GM21529 (cell line): Measurements from ENCODE around the gene ETV6.

Experiments
- ATAC-seq: cut with Tn5 transposase; IDR thresholded peaks from one replicate; pipeline ENCODE4 v1.9.1; 2021; ENCODE audit not compliant: unreplicated experiment

The ETV6 gene

DNA sequence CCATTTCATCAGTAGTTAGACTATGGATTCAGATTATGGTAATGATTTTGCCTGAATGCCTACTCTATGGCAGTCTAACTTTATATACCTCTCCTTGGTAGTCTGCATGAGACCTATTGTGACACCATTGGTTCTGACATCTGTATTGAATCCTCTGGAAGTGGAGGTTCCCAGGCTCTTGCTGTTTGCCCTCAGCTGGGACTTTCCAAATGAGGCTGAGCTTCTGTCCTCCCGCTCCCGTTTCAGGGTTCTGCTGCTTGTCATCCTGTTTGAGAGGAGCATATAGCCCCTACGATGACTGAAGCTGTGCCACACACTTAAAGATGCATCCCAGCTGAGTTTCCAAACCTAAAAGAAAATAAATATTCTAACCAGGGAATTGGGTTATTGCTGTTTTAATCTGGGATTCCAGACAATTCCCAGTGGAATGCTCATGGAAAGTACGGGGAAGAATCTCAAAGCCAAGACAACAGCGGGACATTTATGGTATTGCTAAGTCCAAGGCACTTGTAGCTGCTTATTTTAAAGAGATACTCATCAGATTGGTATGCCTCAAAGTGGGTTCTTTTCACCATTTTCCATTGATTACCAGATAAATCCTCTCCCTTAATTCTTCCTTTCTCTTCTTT, 105.9 kb downstream of the ETV6 start:
- ATAC-seq: no peak

DNA sequence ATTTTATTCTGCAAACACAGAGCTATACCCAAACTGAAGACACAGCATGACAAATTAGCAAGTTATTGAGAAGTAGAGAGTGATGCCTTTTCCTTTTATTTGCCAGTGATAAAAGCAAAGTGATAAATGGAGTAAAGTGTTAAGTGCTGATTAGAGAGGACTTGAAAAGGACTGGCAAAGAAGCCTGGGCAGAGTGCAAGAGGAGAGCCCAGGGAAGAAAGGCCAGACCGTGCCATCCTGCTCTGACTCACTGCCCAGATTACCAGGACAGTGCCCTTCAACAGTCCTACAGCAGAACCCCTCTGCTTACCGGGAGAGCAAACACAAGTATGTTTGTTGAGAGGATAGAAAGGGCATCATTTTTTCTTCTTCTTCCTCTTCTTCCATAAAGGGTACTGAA, 106.5 kb downstream of the ETV6 start:
- ATAC-seq: no peak

DNA sequence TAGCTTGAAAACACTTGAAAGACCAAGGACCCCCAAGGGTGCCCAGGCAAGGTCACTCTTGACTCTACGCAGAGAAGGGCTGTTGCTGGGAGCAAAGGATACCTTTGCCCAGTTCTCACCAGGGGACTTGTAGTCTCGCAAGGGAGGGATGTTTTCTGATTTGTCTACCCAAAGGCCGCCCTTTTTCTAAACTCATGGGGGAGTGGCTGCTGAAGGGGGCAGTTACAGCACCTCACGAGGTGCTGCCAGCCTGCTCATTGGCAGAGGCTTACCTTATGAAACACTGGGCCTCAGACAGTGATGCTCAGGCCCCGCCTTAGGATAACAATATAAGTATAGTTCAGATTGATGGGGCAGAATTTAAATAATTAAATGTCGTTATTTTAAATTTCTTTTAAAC, 107.0 kb downstream of the ETV6 start:
- no peak for ATAC-seq

DNA sequence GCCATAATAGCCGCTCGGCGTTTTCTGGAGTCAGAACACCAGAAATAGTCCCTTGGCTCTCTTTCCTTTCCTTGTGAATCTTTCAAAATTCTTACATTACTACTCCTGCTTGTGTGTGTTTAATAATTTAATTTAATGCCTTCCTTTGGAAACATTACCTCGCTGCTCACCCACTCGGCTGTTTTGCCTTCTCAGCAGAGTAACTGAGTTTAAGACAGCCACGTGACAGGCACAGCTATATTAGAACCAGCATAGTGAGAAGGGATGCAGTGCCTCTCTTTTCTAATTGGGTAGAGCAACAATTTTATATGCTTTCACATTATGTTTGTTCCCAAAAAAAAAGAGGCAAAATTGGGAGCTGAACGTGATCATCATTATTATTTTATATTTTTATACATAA, 107.6 kb downstream of the ETV6 start:
- ATAC-seq: no peak

DNA sequence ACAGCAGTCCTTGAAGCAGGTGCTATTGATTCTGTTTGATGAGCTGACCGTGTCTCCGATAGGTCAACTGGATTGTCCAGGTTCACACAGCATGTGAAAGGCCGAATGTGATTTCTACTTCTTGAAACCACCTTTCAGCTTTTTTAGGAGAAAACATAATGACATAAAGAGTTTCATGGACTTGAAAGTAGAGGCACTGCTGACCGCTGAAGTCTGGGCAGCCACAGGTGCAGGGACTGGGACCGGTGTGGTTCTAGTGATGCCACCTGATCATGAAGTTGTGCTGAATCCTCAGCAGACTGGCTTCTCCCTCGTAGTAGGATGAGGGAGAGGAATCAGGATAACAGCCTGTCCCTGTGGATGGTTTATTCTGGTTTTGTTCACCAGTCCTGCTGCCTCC, 108.1 kb downstream of the ETV6 start:
- no peak for ATAC-seq

DNA sequence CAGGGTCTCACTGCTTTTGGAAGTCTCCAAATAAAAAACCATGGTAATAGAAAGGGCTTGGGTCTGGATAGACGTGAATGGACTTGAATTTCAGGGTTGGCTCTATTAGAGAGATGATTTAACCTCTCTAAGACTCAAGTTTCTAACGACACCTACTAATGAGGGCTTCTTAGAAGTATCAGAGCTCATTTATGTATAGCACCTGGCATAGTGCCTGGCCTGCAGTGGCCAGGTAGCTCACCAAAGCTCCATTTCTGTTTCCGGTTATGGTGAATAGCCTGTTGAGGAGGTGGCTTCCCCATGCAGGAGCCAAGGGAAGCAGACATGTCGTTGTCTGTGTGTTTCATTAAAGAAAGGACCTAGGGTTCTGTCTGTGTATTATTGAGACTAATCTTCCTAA, 108.6 kb downstream of the ETV6 start:
- no peak for ATAC-seq

DNA sequence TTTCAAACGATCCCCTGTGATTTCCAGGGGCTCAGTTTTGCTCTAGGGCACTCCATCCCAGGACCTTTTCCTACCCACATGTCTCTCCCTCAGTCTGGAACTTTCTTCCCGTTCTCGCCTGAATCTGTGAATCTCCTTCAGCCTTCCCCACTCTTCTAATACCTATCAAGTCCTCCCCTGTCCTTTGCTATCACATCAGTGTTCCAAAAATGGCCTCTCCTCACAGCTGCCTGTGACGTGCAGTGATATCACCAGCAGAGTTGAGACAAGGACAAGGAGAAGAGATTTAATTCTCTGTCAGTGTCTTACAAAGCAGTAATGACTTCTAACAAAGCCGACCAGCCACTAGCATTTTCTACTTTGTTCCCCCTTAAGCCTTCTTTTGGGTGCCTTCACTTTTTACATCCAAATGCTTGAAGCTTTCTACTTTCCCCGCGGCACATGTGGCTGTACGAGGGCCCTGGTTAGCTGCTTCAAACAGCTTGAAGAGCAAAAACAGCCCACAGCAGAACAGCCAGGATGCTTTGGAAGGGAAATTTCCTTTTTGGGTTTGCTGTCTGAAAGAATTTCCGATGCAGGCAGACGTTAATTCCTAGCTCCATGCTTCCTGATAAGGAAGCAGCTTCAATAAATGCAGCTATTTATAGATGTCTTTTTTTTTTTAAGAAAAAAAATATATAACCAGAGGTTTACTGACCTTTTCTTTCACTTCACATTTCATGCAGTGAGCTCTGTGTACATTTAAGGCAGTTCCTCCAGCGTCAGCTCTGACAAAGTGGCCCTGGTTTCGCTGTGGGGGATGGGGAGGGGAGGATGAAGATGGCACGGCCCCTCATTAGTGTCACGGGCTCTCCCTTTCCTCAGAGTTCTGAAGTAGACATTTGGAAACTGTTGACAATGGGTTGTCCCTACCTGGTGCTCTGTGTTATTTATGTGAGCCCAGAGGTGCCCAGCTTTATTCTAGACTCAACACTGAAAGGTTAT, 109.3 kb downstream of the ETV6 start:
- ATAC-seq: peak; percentile 49

DNA sequence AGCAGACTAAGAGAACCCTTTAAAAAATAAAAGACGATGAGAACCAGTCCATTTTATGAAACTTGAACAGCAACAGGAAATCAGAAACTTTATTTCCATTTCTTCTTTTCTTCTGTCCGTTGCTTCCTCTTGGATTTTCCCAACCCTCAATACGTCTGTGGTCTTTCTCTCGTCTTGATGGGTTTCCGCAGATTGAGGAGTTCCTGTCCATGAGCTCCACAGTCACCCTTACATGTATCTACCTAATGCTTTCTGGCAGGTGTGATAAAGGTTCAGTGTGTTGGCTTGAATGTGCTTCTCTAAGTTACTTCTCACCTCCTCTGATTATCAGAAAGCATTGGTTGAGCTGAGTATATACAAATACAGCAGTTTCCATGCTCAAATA, 110.0 kb downstream of the ETV6 start:
- ATAC-seq: no peak

DNA sequence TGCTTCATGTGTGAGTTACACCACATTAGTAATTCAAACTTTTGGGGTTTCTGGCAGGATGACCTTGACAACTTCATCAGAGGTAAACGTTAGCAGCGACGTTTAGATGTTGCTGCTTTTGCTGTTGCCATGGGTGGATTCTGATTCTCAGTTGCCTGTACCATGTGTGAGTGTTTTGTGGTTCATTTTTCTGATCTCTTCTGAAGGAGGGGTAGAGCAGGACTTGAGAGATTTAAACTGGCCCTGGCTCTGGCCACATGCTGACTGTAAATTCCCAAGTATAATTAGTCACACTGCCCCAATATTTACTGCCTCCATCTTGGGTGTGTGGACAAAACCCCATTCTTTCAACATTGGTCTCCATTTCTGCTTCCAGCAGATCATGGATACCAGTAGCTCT, 110.4 kb downstream of the ETV6 start:
- no peak for ATAC-seq

DNA sequence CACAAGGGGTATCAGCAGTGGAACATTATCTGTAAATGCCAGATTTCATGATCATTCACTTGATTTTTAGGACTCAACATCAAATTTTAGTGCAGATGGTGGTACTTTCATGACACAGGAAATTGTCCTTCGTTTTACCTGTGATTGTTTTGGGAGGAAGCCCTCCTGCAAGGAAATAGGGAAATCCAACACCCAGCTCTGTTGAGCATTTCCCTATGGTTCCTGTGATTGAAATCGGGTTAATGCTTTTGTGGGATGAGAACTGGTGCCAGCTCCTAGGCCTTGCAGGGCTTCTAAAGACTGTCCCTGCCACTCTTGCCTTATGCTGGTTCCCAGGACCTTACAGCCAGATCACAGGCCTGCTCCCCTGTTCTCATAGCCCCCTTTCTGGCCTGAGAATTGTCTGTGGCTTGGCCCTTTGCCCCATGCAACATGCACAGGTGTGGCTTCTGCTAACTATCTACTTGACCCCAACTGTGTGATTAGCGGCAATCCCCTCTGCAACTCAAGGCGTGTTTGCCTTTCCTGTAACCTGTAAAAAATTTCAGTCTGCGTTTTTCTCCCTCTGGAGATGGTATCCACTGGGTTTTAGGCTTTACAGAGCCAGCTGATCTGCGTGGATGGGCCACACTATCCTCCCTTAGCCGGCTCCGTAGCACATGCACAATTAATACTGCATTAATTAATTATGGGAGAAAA, 112.5 kb downstream of the ETV6 start:
- ATAC-seq: peak; percentile 57

DNA sequence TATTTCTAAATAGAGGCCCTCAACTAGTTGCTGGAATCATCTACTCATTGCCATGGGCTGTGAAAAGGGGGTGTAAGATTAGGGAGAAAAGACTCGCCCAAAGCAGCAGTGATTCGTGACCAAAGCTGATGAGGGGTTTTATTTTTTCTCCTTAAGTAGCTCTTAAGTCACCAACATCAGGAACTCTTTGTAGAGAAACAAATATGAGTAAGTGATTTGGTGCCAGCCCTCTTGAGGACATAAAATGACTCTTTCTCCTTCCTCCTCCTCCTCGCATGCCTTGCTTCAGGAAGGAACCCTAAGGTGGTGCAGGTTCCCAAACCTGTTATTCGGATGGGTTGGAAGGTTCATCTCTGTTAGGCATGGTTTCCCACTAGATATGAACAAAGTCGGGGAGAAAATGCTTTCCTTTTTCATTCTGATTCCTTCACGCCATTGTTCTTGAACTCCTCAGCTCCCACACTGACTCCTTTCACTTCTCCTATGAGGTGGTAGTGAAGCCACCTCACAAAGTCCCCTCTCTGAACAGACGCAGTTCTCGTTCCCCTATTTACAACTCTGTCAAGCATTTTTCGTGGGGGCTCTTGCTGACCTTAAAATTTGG, 113.4 kb downstream of the ETV6 start:
- peak; percentile 30 for ATAC-seq

DNA sequence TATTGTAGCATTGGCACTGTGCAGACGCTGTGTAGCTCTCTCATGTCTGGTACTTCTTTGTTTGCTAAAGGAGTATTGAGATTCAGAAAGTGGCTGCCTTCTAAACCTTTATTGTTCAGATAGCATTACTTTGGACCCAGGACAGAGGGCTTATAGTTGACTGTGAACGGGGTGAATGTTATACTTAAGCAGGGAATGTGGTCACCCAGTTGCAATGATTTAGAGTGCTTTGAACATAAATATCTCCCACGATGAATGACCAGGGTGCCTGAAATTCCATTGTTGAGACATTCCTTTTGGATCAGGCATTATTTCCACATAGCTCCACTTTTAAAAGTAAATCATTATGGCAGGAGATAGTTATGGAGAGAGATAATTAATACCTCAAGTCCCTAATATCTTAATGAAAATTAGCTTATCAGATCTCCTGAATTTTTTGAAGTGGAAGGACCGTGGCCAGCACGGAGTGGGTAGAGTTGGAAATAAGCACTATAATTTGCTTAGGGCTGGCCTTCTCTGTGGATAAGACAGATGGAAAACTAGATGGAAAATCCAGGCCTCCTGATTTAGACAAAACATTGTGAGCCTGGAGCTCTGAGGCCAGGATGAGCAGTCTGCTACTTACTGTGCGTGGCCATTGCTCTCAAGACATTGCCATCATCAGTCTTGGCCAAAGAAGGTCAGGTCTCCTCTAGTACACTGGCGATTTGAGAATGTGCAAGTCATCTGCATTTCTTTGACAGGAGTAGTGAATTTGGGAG, 114.5 kb downstream of the ETV6 start:
- no peak for ATAC-seq

DNA sequence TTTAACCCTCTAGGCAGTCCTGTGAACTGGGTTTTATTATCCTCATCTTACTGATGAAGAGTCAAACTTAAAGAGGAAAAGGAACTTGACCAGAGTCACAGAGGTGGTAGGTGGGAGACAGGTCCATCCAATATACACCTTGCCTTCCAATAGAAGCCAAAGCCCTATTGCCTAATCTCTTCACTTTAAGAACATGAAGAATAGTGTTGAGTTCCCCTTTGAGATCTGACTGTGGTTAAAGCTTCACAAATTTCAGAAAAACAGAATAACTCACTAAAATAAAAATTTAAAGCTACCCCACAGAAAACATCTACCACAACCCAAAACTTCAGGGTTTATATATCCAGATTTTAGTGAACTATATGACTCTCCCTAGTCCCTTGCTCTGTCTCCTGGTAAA, 115.4 kb downstream of the ETV6 start:
- ATAC-seq: no peak

DNA sequence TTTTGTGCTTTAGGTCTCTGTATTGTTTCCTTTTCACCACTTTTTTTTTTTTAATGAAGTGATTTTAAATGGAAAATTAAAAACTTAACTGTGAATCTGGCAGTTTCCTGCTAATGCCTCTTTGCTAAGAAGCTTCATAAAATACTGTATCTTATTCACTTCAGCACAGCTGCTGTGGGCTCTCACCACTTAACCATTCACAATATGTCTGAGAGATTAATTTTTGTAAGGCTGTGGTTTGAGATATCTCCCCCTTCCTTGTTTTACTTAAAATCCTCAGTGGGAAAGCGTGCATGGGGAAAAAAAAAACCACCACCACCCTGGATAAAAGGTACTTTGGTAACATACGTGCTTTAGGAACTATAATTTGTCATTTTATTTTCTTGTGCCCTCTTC, 115.9 kb downstream of the ETV6 start:
- ATAC-seq: no peak

DNA sequence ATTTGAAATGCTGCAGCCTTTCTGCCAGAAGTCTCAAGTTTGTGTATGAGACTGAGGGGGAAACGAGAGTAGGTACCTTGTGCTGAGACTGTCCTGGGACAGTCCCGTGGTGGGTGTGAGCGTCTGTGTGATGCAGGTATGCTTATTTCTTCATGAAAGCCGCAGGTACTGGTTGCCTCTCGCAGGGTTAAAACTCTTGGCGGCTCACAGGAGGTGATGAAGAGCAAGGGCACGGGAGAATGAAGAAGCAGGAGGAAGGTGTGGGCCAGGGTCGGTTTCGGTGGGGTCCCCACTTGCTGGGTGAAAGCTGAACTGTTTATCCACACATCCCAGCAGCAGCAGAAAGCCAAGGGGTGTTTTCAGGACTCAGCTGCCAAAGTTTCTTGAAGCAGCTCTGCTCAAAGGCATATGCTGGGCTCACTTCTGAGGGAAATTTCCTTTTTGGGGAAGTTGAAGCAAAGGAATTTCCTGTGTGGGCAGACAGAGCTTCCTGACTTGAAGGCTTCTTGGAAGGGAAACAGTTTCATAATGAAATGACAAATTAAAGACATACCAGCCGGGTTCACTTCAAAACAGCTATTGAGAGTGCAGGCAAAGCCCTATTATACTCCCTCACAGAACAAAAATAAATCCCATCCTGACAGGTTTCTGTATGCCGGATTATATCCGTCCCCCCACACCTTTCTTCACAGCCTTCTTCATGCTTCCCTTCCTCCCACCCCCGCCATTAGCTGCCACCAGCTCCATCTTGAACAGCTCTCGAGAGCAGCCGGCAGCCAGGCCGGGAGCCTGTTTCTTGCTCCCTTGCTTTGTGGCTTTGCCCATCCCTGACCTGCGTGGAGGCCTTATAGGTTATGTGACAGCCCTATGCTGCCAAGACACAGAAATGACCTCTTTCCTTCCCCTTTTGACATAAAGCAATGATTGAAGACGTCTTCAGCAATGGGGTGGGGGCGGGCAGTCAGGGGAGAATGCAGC, 116.6 kb downstream of the ETV6 start:
- peak; percentile 65 for ATAC-seq

DNA sequence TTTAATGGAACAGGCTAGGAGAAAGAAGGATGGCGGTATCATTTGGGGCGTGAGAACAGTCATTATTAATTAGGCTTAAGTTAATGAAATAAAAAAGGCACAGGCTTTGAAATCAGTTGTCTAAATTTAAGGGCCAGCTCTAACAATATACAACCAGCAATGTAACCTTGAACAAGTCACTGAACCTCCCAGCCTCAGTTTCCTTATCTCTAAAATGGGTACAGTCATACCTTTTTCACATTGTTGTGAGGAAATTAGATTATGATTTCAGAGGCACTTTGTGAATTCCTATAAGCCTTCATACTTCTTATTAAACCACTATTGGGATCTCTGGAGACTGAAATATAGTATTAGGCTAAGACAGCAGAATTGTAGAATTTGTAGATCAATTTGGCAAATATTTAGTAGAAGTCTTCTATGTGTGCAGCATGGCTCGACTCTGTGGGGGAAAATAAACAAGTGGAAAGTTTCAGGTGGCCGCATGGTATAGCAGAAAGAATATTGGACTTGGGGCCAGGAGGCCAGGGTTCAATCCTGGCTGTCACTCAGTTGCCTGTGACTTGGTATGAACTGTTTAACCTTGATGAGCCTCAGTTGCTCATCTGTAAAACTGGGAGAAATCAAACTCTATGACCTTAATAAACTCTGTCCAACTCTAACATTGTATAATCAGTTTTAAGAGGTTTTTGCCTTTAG, 117.7 kb downstream of the ETV6 start:
- ATAC-seq: no peak

DNA sequence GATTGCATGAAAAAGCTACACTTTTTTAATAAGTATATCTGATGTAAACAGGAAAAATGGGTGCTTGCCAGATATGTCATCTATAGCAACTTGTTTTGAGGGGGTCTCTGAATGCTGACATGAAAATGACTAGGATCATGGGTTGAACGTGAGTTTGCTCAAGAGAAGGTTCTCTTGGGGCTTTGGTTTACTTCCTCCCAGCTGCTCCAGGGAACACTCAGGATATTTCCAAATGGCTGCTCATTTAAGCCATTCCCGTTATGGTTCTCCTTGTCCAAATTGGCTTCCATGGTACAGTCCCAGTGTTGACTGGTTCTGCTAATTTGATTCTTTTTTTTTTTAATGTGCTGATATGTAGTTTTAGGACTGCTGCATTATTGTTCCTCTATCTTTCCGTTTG, 118.3 kb downstream of the ETV6 start:
- ATAC-seq: no peak

DNA sequence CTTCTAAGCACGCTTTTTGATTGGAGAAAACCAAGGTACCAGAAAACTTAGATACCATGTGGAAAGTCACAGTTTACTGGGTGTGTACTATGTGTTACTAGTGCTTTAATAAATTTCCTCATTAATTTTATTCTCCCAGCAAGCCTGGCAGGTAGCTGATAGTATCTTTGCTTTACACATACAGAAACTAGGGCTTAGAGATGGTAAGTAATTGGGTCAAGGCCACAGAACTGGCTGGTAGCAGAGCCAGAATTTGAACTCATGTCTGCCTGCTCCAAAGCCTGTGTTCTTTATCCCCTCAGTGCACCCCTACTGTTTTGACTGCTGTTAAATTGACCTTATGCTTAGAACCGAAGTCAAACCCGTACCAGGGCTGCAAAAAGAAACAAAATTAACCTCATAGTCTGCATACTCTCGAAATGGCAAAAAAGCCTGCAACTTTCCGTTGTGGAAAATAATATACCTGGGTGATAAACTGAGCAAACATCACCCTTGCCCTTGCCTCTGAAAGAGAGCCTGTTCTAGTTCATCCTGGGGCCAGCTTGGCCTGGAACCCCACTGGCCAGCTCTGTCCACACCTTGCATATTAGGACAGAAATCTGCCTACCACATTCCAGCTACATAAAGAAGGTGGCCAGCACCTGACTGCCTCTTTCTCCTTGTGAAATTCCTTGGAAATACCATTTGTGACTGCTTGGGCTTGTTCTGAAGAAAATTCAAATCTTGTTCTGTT, 118.9 kb downstream of the ETV6 start:
- ATAC-seq: no peak
